NCI-H1092 (cell line): ENCODE data around the gene NUDT2.

Experiments
- DNase-seq: peaks from one replicate; lab custom pipeline; 2025; lab: John Stamatoyannopoulos, UW

Gene NUDT2

DNA sequence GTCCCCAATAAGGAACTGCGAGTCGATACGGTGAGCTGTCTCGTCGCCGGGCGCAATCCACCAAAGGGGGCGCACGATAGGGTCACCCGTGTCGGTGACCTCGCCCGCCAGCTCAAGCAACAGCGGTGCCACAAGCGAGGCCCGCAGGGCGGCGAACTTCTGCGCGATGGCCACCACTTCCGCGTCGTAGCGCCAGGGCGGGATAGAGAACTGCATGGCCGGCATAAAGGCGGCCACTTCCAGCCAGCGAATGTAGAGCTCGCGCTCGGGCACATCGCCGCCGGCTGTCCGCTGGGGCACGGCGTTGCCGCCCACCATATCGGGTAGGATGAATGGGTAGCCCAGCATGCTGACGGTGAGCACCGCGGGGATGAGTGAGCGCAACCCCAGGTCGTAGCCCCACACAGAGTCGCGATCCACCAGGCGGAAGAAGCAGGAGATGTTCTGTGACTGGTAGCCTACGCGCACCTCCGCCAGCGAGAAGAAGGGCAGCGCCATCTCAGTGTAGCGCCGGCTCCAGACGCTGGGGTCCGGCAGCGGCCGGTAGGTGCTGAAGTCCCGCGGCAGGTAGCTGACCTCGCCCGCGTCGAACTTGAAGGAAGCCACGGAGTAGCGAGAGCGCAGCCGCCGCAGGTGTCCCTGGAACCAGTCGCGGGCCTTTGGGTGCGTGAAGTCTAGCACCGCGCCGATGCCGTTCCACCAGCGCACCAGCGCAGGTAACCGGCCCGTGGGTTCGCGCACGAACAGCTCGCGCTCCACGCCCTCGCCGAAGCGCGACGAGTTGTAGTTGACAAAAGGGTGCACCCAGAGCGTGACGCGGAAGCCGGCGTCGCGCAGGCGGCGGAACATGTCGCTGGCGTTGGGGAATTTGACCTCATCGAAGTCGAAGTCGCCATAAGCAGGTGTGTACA, 41.9 kb downstream of the NUDT2 start:
- no peak for DNase-seq

DNA sequence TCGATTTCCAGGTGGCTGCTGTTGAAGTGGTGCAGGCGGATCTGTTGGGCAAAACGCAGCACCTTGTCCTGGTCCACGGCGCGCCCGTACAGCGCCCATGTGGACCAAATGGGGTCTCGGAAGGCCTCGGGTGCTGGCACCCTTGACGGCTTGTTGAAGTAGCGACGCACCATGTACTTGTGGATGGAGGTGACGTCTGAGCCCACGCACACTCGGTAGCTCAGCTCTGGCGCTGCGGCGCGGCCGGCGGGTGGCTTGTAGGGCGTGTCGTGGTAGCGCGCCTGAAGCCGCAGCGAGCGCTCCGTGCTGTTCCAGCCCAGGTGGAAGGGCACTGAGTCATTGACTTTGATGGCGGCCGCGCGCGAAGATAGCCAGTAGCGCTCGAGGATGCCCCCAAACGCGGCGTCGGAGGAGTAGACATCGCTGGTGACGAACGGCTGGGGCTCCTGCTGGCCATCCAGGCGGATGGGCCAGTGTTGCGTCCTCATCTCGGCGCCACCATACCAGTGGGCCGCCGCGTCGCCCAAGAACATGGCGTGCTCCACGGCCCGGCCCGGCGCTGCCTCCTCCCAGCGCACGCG, 42.6 kb downstream of the NUDT2 start:
- no peak for DNase-seq

DNA sequence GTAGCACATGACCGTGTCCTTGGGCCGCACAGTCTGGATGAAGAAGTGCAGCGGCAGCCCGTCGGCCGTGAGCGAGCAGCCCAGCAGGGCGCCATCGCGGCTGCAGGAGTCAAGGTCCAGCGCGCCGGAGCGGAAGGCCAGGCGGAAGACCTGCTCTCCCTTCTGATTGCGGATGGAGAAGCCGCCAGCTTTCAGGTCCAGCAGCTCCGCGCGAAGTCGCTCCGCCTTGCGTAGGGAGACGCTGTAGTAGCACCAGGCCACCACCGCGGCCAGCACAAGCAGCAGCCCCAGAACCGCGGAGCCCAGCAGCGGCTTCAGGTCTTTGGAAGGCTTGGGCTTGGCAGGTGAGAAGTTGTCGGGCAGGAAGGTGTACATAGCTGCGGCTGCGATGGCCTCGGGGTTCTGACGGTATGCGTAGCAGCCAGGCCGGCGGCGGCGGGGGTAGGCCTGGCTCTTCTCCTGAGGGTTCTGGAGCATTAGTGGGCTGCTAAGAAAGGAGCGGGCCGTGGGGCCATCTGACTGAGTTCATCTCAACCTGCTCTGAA, 43.2 kb downstream of the NUDT2 start:
- no peak for DNase-seq

DNA sequence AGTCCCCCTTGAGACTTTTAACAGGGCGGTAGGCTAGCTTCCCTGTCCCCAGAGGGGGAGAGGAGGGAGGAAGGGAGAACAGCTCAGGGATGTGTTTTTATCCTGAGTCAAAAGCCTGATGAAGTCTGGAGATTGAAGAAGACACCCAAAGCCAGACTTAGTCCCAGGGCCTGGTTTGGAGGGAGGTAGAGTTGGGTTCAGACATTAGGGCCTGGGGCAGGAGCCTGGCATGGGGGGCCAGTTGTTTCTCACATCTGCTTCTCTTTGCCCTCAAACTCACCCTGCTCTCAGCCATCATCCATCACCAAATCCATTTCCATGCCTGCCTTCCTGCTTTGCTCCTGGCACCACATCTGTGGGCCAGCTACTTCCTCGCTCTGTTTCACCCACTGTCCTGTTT, 44.4 kb downstream of the NUDT2 start:
- DNase-seq: no peak

DNA sequence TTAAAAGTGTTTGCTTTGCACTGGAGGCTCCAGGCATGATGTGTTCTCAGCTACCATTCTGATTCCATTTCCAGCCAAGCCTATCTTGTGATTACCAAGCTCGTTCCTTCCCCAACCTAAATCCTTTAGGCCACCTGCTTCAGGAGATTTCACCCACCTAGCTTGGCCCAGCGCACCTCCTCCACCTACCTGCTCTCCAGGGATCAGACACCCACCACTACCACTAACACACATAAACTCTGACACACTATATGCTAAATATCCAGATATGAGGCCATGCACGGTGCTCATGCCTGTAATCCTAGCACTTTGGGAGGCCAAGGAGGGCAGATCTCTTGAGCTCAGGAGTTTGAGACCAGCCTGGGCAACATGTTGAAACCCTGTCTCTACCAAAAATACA, 45.0 kb downstream of the NUDT2 start:
- no peak for DNase-seq

DNA sequence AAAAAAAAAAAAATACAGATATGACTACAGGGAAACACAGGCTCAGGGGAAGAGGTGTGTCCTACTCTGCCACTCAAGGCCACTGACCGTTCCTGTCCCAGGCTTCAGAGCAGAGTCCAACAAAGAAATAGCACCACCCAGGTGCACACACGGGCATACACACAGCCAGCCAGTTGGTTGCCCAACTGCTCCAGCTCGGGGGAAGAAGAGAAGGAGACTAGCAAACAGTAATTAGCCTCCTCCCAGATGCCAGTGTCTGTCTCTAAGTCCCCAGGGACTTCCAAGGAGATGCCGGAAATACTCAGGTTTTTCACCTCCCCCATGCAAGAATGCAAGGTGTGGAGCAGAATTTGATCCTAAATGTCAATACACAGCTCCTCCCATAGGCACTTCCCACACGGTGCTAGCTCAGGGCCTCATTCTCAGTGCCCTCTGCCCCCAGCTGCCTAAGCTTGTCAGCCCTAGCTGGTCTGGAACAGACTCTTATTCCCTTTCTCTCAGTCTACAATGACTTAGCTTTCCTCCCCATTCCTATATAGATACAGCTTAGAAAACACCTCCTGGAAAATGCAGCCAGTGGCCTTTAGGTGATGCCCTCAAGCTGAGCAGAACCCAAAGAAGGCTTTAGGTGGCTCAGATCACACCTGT, 45.7 kb downstream of the NUDT2 start:
- DNase-seq: no peak

DNA sequence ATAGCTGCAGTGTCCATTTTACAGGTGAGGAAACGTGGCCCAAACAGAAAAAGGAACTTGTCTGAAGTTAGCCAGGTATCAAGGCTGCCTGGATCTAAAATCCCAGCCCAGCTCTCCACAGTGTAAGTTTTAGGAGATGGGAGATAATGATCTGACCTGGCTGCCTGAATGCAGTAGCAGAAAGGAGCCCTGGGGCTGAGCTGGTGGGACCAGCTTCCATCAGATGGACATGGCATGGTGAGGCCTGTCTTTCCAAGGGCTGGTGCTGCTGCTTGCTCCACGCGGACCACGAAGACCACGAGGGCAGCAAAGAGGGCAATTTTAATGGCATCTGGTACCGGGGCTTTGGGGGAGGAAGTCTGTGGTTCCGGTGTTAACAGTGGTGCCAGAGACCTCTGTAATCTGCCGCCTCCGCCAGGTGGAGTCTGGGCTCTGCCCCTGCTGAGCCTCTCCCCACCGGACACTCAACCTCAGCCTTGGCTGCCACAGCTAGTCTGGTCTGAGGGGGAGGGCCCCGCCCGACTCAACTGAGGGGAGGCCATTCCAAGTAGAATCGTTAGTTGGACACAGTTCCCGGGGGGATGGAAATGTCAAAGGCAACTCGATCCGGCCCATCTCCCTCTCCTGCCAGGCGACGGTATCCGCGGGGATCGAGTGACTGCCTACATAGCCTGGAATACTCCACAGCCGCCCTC, 46.7 kb downstream of the NUDT2 start:
- DNase-seq: peak; percentile 31

DNA sequence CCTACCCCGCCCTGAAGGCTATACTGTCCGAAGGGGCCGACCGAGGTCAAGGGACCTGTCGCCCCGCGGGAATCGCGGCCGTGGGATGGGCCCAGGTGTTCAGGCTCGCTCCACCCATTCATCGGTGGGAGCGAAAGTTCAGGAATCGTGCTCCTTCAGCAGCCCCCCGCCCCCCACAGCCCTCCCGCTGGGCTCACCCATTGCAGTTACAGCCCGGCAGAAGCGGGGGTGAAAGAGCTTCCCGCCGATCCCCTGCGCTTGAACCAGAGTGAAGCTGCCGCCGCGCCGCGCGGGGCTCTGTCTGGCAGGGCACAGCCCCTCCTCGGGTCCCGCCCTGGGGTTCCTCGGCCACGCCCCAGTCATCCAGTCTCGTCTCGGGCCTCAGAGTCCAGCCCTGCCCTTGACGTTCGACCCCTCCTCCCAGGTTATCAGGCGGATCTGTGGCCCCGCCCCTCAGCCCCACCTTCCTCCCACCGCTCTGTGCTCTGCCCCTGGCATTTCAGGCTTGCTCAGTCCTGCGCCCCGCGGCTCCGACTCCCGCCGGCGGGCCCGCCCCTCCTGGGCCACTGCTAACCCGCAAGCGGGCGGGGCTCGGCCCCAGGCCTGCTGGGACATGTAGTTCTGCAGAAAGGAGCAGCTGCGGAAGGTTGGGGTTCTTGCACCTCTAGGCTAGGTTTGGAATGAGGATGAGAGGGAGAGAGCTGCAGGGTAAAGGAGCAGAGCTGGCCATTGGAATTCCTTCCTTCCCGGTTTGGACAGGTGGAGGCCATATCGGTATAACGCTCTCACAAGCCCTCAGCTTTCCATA, 47.4 kb downstream of the NUDT2 start, which contains the start of gene MYORG:
MYORG (minus strand) TSS at position 303 of the 808 bp plus-strand sequence. CDS start 3,955 bp downstream, outside the sequence.
- DNase-seq: peak; percentile 93

DNA sequence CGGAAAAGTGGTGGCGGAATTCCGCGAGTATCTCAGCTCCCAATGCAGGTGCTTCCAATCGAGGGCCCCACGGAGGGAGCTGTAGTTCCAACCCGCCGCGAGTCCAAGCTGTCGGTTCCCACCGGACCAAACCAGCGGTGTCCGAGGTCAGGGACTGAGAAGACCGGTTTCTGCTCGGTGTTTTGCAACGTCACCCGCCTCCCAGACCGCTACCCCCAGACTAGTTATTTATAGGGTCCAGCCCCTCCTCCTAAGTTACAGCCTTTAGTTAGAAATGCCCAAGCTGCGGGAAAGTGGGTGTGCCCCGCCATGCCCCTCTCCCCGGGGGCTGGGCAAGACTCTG, 48.0 kb downstream of the NUDT2 start:
- DNase-seq: no peak

DNA sequence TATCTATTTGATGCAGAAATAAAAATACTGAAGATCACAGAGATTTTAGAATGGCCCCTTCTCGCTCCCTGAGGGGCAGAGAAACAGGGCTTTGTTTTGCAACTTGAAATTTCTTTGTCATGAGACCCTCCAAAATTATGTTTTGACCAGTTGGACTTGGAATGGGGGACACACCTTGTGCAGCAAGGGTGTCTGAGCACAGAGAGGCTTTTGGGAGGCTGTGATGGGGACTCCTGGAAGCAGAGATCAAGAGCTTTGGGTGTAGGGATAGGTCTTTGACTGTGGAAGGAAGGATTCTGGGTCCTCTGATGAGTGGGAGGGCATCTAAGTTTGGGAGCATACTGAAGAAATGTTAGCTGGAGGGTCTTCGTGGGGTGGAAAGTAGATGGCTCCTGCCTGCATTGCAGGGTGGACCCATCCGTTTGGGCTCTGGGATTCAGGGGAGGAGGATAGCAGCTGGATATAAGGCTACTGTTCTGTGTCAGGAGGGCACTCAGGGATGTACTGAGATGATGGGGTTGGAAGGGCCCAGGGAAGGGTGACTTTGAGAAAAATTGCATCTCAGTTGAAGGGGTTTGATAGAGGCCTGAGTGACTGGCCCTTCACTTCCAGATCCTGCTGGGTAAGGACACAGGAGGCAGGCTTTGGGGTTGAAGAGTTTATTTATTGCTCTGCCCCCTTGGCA, 49.1 kb downstream of the NUDT2 start:
- no peak for DNase-seq

DNA sequence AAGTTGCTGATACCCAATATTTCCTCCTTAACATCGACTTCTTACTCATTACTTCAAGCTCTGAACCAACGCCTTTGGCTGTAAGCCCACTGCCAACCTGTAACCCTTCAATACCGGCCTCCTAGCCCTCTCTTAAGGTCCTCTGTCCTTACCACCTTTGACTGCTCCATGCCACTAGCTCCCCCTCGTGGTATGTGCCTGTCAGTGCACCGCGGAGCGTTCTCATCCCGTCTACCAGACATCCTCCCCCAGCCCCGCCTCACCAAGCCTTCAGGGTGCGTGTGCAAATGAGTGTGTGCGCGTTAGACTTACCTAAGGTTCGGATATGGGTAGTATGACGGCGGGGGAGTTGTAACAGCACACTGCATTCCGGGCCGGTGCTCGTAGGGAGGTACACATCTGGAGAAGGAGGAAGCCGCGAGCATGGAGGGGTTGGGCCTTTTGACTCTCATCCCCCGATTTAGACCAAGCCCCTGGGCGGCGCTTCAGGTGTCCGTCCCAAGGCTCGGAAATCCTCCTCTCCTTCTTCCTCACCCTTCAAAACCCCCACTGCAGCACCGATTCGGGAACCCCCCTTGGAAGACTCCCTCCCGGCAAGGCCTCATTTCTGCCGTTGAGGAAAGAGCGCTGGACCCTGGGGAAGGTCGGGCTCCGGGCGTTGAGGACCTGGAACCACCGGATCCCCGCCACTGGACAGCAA, 50.1 kb downstream of the NUDT2 start:
- DNase-seq: peak; percentile 73

DNA sequence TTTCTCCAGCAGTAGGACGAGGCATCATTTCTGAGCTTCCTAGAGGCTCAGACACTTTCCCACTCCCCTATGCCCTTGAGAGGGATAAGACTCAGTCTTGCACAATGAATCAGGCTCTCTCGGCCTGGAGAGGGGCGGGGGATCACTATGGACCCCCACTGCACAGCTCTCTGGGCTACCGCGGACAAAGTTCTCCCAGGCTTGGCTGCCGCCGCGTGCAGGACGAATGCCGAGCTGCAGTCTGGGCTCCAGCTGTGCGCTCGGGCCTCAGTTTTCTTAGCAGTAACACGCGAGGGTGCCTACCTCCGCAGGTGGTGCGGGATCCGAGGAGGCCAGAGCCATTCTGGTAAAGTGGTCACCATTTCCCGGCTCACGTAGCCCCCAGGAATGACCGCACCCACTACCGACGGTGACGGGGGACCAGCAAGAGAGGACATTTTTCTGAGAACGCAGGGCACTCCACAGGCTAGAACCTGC, 50.7 kb downstream of the NUDT2 start:
- peak; percentile 15 for DNase-seq

DNA sequence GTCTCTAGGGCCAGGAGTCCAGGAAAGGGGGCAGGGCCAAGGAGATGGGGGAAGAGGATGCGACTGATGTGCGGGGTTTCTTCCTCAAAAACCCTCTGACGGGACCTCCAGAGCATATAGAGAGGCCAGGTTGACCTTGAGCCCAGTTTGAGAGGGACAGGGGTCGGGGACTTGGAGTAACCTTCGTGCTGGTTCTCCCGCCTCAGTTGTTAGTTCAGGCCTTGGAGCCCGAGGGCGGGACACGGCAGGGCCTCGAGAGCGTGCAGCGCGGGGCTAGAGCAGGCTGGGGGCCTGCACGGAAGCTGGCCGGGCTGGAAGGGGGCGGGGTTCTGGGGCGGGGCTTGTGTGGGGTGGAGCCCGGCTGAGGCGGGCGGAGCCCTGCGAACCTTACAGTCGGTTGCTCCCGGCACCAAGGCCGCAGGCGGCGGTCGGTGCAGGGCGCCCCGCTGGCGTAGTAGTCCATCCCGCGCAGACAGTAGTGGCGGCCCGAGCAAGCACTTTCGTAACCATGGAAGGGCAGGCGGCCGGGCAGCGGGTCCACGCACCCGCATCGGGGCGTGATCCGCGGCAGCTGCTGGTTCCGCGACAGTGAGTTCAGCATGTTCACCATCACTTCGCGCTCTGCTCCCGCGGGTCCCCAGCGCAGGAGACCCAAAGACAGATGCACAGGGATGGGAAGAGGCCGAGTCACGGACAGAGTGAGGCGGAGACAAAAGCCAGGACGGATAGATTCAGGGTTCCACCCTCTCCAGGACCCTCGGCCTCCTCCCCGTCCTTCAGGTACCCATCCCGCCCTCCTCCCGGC, 51.3 kb downstream of the NUDT2 start:
- DNase-seq: peak; percentile 39

DNA sequence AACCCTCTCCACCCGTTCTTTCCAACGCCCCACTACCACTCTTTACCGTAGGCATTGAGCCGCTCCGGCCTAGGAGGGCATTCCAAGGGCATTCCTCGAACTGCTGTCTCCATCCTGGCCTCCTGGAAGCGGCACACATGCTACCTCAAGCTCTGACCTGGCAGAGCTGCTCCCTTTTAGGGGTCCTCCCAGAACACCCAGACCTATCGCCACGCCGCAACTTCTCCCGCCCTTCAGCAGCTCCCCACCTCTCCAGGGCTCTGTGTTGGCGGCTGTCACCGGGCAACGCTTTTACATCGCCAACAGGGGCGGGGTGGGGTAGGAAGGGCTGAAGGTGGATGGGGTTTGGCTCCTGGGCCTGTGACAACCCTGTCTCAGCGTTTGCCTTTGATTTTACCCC, 52.0 kb downstream of the NUDT2 start:
- DNase-seq: no peak

DNA sequence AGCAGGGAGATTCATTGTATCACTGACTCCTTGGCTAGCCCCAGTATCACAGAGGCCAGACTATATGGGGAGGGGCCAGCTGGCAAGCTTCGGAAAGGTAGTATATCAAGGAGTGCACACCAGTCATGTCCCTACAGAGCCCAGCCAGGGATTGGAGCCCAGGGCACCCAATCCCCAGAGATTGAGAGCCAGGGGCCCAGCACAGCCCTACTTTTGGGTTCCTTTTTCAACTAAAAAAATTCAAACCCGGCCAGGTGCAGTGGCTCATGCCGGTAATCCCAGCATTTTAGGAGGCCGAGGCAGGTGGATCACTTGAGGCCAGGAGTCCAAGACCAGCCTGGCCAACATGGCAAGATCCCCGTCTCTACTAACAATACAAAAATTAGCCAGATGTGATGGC, 52.7 kb downstream of the NUDT2 start:
- DNase-seq: no peak

DNA sequence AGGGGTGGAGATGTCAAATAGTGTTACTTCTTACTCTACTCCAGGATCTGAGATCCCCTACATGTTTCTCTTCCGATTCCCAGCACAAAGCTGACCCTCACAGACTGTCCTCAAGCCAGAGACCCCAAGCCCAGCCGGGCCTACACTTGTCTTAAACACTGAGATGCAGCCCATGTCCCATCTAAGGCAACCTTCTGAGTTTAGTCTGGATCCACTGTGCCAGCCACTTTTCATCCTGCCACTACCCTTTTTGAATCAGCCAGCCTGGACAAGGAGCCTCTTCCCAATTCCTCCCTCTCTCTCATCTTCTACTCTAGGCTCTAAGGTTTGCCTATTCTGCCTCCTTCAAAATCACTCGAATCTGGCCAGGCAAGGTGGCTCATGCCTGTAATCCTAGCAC, 53.5 kb downstream of the NUDT2 start:
- DNase-seq: no peak

DNA sequence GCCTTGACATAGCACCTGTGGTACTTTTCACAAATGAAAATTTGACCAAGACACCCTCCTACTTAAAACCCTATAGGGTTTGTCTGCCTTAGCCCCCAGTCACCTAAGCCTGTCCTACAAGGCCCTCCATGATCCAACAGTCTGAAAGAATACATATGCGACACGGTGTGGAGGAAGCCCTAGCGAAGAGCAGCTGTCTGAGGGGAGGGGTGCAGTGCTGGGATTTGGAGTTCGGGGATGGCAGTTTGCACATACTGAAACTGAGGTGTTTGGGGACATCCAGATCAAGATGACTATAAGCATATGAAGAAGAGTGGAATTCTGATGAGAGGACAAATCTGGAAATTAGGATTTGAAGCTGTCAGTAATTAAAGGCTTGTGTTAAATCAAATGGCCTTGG, 54.5 kb downstream of the NUDT2 start:
- no peak for DNase-seq

DNA sequence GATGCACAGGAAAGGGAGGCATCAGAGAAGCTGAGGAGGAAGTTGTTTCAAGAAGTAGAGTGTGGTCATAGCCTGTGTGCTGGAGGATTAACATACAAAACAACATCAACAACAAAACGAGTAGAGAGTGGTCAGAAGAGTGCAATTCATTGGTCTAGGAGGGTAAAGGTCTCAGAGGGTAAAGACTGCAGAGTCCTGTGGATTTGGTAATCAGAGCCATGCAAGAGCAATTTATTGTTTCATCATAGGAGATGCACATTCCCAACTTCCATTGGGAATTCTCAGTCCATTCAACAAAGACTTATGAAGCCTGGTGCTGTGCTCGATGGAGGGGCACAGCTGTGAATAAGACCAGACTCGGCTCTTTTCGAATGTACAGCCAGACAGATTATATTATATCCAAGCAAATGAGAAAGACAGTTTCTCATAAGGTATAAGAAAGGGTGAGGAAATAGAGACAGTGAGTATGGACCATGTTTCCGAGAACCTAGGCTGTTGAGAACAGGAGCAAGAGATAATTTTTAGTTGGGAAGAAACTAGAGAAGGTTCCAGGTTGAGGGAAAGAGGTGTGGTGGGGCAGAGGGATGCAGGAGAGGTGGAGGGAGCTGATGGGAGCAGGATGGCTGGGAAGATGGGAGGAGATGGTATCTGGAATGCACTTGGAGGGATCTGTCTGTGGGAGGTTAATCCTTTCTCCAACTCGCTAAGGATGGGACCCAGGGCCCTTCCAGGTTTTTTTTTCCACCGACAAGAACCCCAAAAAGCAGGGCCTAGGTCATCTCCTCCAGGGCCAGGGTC, 55.2 kb downstream of the NUDT2 start:
- no peak for DNase-seq
